WTC11 (cell line): ENCODE data around the gene ZSWIM4. TPM values are rescaled to one million over a fixed set of nuclear protein-coding genes. Genes with fewer than 3 reads are reported as not detected.

ENCODE experiments used
- ATAC-seq: fragments of 200-7000 bp; cut with Tn5 transposase; 2 replicates; pipeline ENCODE4 v1.10.0; 2021; ENCODE audit warnings: mild to moderate bottlenecking, moderate library complexity
- CTCF ChIA-PET: fragments of 300-600 bp; sonication (Branson Sonifier 250); formaldehyde crosslinking; loops from one replicate; lab custom pipeline; 2021; ENCODE audit warnings: antibody characterized with exemption; lab: Charles Lee
- POLR2A ChIA-PET: fragments of 350-600 bp; sonication (Branson Sonifier 250); formaldehyde crosslinking; loops from one replicate; lab custom pipeline; 2021; ENCODE audit warnings: antibody characterized with exemption; lab: Charles Lee
- DNase-seq: peaks from one replicate; pipeline ENCODE4 v3.0.0; 2021; ENCODE audit warnings: low spot score
- H3K27ac Mint-ChIP-seq: 2 replicates; pipeline ENCODE4 v1.8.0; 2021; ENCODE audit warnings: mixed read lengths
- H3K27me3 Mint-ChIP-seq: 2 replicates; pipeline ENCODE4 v1.8.0; 2021; ENCODE audit warnings: low read depth, mild to moderate bottlenecking, moderate library complexity, mixed read lengths
- H3K36me3 Mint-ChIP-seq: 2 replicates; pipeline ENCODE4 v1.8.0; 2021; ENCODE audit warnings: mixed read lengths
- H3K4me1 Mint-ChIP-seq: 2 replicates; pipeline ENCODE4 v1.8.0; 2022; ENCODE audit warnings: mixed read lengths
- H3K4me3 Mint-ChIP-seq: 2 replicates; pipeline ENCODE4 v1.8.0; 2021; ENCODE audit warnings: mild to moderate bottlenecking, moderate library complexity, mixed read lengths
- H3K9me3 Mint-ChIP-seq: 2 replicates; pipeline ENCODE4 v1.8.0; 2021; ENCODE audit warnings: mixed read lengths
- CREM ChIP-seq: sonication (generic); formaldehyde crosslinking; IDR thresholded peaks from 2 replicates; pipeline ENCODE4 v1.8.1; 2022; ENCODE audit warnings: mild to moderate bottlenecking, missing genetic modification reagents, moderate library complexity
- E2F5 ChIP-seq: sonication (generic); formaldehyde crosslinking; IDR thresholded peaks from 2 replicates; pipeline ENCODE4 v1.8.1; 2022; ENCODE audit warnings: mild to moderate bottlenecking, moderate library complexity, missing genetic modification reagents
- ELF4 ChIP-seq: sonication (generic); formaldehyde crosslinking; IDR thresholded peaks from 2 replicates; pipeline ENCODE4 v1.8.1; 2022; ENCODE audit warnings: low read depth, mild to moderate bottlenecking, moderate library complexity, missing genetic modification reagents
- GTF2I ChIP-seq: fragments of 250-450 bp; sonication (Bioruptor Pico); conservative IDR thresholded peaks from 2 replicates; pipeline ENCODE4 v1.4.0; 2021; ENCODE audit warnings: mild to moderate bottlenecking
- HMGA2 ChIP-seq: fragments of 250-450 bp; sonication (Bioruptor Pico); IDR thresholded peaks from 2 replicates; pipeline ENCODE4 v1.4.0; 2021; ENCODE audit warnings: mild to moderate bottlenecking, moderate library complexity
- MXD4 ChIP-seq: fragments of 250-450 bp; sonication (Bioruptor Pico); IDR thresholded peaks from 2 replicates; pipeline ENCODE4 v1.8.0; 2021; ENCODE audit warnings: mild to moderate bottlenecking, moderate library complexity, borderline replicate concordance
- MYBL2 ChIP-seq: sonication (generic); formaldehyde crosslinking; IDR thresholded peaks from 2 replicates; pipeline ENCODE4 v1.8.1; 2023; ENCODE audit warnings: mild to moderate bottlenecking, moderate library complexity, missing genetic modification reagents
- NR3C1 ChIP-seq: sonication (generic); formaldehyde crosslinking; conservative IDR thresholded peaks from 2 replicates; pipeline ENCODE4 v1.8.1; 2023; ENCODE audit warnings: low read depth, mild to moderate bottlenecking, missing genetic modification reagents
- PRDM15 ChIP-seq: sonication (generic); formaldehyde crosslinking; IDR thresholded peaks from 2 replicates; pipeline ENCODE4 v1.8.0; 2022; ENCODE audit warnings: missing genetic modification reagents
- SMAD3 ChIP-seq: sonication (generic); formaldehyde crosslinking; IDR thresholded peaks from 2 replicates; pipeline ENCODE4 v1.8.0; 2022; ENCODE audit warnings: missing genetic modification reagents, mild to moderate bottlenecking, borderline replicate concordance
- SOX15 ChIP-seq: fragments of 250-450 bp; sonication (Bioruptor Pico); IDR thresholded peaks from 2 replicates; pipeline ENCODE4 v1.9.0; 2021; ENCODE audit warnings: mild to moderate bottlenecking
- STAT6 ChIP-seq: sonication (generic); formaldehyde crosslinking; conservative IDR thresholded peaks from 2 replicates; pipeline ENCODE4 v1.8.1; 2023; ENCODE audit warnings: mild to moderate bottlenecking, low read depth, missing genetic modification reagents, moderate library complexity
- TCF7 ChIP-seq: sonication (generic); formaldehyde crosslinking; IDR thresholded peaks from 2 replicates; pipeline ENCODE4 v1.8.0; 2022; ENCODE audit warnings: mild to moderate bottlenecking, low read depth, missing genetic modification reagents, moderate library complexity
- TP53 ChIP-seq: sonication (generic); formaldehyde crosslinking; IDR thresholded peaks from 2 replicates; pipeline ENCODE4 v1.8.1; 2023; ENCODE audit warnings: mild to moderate bottlenecking, missing genetic modification reagents
- ZNF121 ChIP-seq: sonication (generic); formaldehyde crosslinking; IDR thresholded peaks from 2 replicates; pipeline ENCODE4 v1.8.0; 2023; ENCODE audit warnings: missing genetic modification reagents
- ZNF396 ChIP-seq: fragments of 250-450 bp; sonication (Bioruptor Pico); IDR thresholded peaks from 2 replicates; pipeline ENCODE4 v1.8.0; 2021; ENCODE audit warnings: mild to moderate bottlenecking, moderate library complexity, borderline replicate concordance
- ZNF416 ChIP-seq: fragments of 250-450 bp; sonication (Bioruptor Pico); IDR thresholded peaks from 2 replicates; pipeline ENCODE4 v1.9.0; 2021; ENCODE audit warnings: mild to moderate bottlenecking, inconsistent platforms
- total RNA-seq: library from RNA; stranded (reverse); gene quantifications from 3 replicates; pipeline ENCODE4 v1.2.3, GENCODE V29; 2021

ZSWIM4 gene
- total RNA-seq, 1 experiment from 2014 or later = 33.4 TPM

GRCh38 chr19:13757805-13758772 lies 37.2 kb upstream of the ZSWIM4 start (continued):
- TF ChIP-seq SMAD3 = no peak
- TF ChIP-seq E2F5 (CRISPR knock-in tag) = no peak
- TF ChIP-seq ZNF416 (CRISPR knock-in tag) = no peak

DNA sequence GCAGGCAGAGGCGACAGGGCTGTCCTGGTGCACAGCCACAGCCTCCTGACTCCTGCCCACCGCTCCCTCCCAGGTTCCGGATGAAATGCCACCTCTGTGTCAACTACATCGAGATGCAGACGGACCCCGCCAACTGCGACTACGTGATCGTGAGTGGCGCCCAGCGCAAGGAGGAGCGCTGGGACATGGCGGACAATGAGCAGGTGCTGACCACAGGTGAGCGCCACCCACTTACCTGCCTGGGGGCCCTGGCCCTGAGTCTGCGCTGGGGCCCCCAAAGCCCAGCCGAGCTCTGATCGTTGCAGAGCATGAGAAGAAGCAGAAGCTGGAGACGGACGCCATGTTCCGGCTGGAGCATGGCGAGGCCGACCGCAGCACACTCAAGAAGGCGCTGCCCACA lies 36.4 kb upstream of the ZSWIM4 start:
- no peaks in the 10 kb centered on the region for H3K27me3 Mint-ChIP-seq
- ChIA-PET CTCF (no interaction called here), POLR2A (no interaction called here)
- no peak for DNase-seq
- H3K4me3 Mint-ChIP-seq = no peak overlapping the region
- H3K9me3 Mint-ChIP-seq = no peaks in the 10 kb centered on the region
- H3K36me3 Mint-ChIP-seq = peaks cover 38% of the 10 kb centered on the region
- no peak overlapping the region for H3K27ac Mint-ChIP-seq
- no peak for TF ChIP-seq MYBL2
- no peak for TF ChIP-seq SMAD3
- no peak for TF ChIP-seq TCF7
- TF ChIP-seq, all 79 proteins: peak for 0
- ATAC-seq = no peak
- no peaks in the 10 kb centered on the region for H3K4me1 Mint-ChIP-seq

GRCh38 chr19:13761423-13761822 lies 33.8 kb upstream of the ZSWIM4 start:
- no peak for TF ChIP-seq MXD4 (CRISPR knock-in tag)
- TF ChIP-seq ZNF121 = peak; percentile 74; the same call in 1 of the 2 replicates
- peaks cover 24% of the 10 kb centered on the region for H3K36me3 Mint-ChIP-seq
- ChIA-PET CTCF (interaction anchor here (0.6 to 1.0 kb wide), 3 partner anchors 64 to 574 kb away, joined by 3 to 4 read pairs (median 3); no protein-coding TSS in a partner anchor), POLR2A (no interaction called here)
- H3K4me3 Mint-ChIP-seq = no peak overlapping the region
- H3K27ac Mint-ChIP-seq = no peak overlapping the region
- DNase-seq = no peak
- peaks cover 7% of the 10 kb centered on the region for H3K4me1 Mint-ChIP-seq
- no peak for ATAC-seq
- H3K9me3 Mint-ChIP-seq = no peaks in the 10 kb centered on the region
- H3K27me3 Mint-ChIP-seq = peaks cover 4% of the 10 kb centered on the region; the same call in 1 of the 2 replicates

DNA sequence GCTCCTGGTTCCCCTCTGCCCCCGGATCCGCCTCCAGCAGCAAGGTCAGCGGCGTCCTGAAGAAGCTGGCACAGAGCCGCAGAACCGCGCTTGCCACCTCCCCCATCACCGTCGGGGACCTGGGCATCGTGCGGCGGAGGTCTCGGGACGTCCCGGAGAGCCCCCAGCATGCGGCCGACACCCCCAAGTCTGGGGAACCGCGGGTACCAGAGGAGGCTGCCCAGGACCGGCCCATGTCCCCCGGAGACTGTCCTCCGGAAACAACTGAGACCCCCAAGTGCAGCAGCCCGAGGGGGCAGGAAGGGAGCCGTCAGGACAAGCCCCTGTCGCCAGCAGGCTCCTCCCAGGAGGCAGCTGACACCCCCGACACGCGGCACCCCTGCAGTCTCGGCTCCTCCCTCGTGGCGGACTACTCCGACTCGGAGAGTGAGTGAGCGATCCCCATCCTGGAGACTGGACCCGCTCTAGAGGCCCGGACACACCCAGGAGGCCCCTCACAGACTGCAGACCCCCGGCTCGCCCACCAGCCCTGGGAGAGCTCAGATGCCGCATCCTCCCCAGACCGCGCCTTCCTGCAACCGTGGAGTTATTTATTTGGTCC lies 32.5 kb upstream of the ZSWIM4 start:
- H3K36me3 Mint-ChIP-seq = peaks cover 19% of the 10 kb centered on the region
- no peak for DNase-seq
- TF ChIP-seq GTF2I (no peak), NR3C1 (CRISPR knock-in tag) (no peak), ZNF396 (CRISPR knock-in tag) (no peak), PRDM15 (no peak), STAT6 (CRISPR knock-in tag) (no peak), SOX15 (CRISPR knock-in tag) (no peak), ELF4 (CRISPR knock-in tag) (no peak), TP53 (no peak), CREM (CRISPR knock-in tag) (no peak), HMGA2 (CRISPR knock-in tag) (no peak)
- no peaks in the 10 kb centered on the region for H3K9me3 Mint-ChIP-seq
- H3K4me1 Mint-ChIP-seq = peaks cover 7% of the 10 kb centered on the region
- no peak overlapping the region for H3K4me3 Mint-ChIP-seq
- no peak overlapping the region for H3K27ac Mint-ChIP-seq
- POLR2A ChIA-PET = interaction anchor here (1.2 kb wide), 1 partner anchor 15 kb away, joined by 6 read pairs; a partner anchor contains a TSS
- H3K27me3 Mint-ChIP-seq = peaks cover 4% of the 10 kb centered on the region; the same call in 1 of the 2 replicates
- CTCF ChIA-PET = no interaction called here
- ATAC-seq = no peak
